Measurements from ENCODE around the gene CAPNS1.
"Not testable (repeated sequence)": the region's sequence is repeated elsewhere in the genome, so short reads cannot be mapped to it uniquely, and the experiment has no call there.

The CAPNS1 gene

GRCh38 chr19:36114721-36115452, 25.0 kb upstream of the CAPNS1 start, which contains the start of gene POLR2I:
TSS of gene POLR2I (minus strand) at chr19:36114875. CDS start at chr19:36114856, 19 bp downstream.
- peak; percentile 99 for DNase-seq

DNA sequence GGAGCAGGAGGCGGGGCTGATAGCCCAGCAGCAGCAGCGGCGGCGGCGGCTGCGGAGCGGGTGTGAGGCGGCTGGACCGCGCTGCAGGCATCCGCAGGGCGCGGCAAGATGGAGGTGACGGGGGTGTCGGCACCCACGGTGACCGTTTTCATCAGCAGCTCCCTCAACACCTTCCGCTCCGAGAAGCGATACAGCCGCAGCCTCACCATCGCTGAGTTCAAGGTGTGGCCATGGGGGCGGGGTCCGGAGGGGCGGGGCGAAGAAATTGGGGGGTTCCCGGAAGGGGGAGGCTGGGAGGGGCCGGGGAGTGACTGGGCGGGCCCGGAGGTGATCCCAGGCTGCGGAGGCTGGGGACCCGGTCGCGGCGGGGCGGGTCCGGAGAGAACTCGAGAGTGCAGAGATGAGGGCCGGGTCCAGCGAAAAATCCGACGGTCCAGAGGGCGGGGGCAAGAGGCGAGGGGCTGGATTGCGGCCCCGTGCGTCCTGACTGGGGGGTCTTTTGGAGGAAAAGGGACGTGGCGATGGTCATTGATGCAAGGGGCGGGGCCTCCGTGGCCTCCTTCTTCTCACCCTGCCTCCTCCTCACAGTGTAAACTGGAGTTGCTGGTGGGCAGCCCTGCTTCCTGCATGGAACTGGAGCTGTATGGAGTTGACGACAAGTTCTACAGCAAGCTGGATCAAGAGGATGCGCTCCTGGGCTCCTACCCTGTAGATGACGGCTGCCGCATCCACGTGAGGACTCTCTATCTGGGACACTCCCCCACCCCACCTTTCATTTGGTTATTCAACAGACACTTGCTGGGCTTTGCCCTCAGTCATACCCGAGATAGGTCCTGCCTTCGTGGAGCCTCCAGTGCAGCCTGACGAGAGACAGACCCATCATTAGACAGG, 24.2 kb upstream of the CAPNS1 start, which contains the start of gene TBCB:
Gene TBCB (plus strand): TSS at position 16 of the 891 bp plus-strand sequence. CDS start 93 bp downstream, at position 109.
- peak; percentile 96 for DNase-seq

DNA sequence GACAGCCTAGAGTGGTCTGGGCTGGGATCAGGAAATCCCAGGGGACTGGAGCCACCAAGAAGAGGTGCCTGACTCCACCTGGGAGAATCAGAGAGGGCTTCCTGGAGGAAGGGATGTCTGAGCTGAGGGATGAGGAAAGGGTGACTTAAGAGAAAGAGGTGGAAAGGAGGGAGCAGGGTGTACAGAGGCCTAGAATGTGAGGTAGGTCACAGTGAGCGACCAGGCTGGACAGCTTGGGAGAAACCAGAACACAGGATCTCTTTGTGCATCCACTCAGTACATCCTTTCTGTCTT, 23.6 kb upstream of the CAPNS1 start:
- DNase-seq: no peak

GRCh38 chr19:36120092-36120983, 19.5 kb upstream of the CAPNS1 start:
- DNase-seq: no peak

DNA sequence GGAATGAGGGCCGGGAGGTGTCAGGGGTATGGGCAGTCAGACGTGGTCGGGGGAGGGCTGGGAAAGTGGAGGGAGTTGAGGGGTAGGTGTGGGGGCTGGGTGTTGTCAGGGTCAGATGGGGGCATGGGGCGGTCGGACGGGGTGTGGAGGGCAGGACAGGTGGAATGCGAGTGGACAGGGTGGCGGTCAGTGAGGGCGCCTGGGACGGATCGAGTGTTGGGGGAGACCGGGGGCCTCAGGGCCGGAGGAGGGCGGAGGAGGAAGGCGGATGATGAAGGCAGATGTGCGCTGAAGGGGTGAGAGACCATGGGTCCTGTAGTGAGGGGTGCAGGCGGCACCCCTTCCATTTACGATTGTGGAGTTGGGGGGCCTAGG, 18.9 kb upstream of the CAPNS1 start:
- no peak for DNase-seq

DNA sequence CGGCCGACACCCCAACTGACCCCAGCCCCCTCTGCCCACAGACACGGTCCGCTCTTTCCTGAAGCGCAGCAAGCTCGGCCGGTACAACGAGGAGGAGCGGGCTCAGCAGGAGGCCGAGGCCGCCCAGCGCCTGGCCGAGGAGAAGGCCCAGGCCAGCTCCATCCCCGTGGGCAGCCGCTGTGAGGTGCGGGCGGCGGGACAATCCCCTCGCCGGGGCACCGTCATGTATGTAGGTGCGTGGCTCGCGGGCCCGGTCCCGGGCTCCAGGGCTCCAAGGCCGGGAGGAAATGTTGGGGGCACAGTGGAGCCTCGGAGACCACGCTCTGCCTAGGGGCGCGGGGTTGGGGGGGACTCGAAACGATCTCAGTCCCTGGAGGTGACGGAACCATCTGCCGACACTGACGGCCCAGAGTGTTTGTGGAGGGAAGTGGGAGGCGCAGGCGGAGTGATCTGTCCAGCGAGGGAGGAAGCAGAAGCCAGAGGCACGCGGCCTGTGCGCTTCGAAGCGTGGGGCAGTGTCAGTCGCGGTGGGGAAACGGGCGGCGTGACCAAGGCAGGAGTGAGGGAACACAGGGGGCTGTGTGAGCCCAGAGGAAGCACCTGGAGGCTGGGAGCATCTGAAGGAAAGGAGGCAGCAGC, 18.3 kb upstream of the CAPNS1 start:
- DNase-seq: no peak

DNA sequence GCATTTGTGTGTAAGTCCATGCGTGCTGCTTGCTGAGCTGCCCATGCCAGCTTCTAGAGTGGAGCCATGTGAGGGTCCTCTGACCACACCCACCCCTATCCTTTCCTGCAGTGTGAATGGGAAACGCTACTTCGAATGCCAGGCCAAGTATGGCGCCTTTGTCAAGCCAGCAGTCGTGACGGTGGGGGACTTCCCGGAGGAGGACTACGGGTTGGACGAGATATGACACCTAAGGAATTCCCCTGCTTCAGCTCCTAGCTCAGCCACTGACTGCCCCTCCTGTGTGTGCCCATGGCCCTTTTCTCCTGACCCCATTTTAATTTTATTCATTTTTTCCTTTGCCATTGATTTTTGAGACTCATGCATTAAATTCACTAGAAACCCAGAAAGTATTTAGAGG, 14.3 kb upstream of the CAPNS1 start:
- no peak for DNase-seq

- no peak for DNase-seq
These were observed 11.5 kb upstream of the CAPNS1 start for GRCh38 chr19:36128392-36128736.

- DNase-seq: not testable (repeated sequence)
These were observed 8.6 kb upstream of the CAPNS1 start for GRCh38 chr19:36131221-36131620.

DNA sequence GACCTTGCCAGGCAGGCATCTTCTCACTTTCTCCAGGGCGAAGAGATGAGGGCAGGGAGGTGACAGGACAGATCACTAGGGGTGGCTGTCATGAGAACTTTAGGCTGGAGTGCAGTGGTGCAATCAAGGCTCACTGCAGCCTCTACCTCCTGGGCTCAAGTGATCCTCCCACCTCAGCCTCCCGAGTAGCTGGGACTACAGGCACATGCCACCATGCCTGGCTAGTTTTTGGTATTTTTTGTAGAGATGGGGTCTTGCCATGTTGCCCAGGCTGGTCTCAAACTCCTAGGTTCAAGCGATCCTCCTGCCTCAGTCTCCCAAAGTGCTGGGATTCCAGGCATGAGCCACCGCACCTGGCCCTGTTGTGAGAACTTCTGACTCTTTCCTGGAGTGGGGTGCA, 5.0 kb upstream of the CAPNS1 start:
- not testable (repeated sequence) for DNase-seq

DNA sequence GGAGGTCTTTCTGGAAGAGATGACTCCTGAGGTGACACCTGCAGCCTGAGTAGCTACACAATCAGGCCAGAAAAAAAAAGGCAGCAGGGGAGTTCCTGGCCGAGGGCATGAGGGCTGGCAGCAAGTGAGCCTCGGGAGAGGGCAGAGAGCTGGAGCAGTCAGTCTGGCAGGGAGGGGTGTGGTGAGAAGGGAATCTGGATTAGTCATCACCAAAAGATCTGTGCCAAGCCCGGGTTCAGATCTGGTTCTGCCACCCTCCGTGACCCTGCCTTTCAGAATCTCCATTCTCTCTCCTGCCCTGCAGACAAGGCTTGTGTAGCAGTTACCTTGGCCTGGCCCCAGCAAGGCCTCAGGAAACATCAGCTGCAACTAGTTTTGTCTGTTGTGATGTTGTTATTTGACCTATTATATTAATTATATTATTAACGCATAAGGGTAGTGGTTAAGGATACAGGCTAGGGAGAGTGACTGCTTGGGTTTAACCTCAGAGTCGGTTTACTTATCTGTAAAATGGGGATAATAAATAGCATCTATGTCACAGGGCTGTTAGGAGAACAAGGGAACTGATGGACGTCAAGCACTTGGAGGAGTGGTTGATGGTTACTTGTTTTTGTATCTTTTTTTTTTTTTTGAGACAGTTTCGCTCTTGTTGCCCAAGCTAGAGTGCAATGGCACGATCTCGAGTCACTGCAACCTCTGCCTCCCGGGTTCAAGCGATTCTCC, 2.7 kb upstream of the CAPNS1 start:
- DNase-seq: peak; percentile 18

GRCh38 chr19:36139120-36139472, 770 bp upstream of the CAPNS1 start:
- no peak for DNase-seq

DNA sequence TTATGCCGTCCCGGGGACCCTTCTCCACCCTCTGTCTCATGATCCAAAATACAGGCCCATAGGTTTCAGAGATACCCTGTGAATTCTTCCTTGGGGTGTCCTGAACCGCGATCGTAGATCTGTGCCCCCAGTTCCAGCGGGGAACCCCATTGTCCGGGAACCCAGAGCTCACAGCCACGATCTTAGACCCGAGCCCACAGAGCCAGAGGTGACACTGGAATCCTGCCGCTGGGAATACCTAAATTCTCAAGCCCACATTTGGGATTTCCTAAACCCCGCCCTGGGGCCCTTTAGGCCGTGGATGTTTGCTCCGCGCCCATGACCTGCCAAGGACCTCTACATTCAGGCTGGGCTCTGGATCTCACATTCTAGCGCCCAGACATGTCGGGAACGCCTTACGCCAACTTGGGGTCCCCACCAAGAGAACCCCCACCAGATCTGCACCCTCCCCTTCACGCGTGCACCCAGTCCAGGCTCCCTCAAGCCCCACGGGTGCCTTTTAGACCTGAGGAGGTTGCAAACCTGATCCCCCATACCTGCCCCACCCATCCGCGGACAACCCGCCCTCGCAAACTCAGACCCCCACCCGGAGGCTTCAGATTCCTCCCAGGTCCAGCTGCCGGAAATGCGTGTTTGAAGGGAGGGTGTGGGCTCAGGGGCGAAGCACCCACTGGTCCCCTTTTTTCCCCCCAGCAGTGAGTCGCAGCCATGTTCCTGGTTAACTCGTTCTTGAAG, 605 bp downstream of the CAPNS1 start:
- peak; percentile 38 for DNase-seq

GRCh38 chr19:36141039-36141927, 1.4 kb downstream of the CAPNS1 start:
- peak; percentile 83 for DNase-seq

DNA sequence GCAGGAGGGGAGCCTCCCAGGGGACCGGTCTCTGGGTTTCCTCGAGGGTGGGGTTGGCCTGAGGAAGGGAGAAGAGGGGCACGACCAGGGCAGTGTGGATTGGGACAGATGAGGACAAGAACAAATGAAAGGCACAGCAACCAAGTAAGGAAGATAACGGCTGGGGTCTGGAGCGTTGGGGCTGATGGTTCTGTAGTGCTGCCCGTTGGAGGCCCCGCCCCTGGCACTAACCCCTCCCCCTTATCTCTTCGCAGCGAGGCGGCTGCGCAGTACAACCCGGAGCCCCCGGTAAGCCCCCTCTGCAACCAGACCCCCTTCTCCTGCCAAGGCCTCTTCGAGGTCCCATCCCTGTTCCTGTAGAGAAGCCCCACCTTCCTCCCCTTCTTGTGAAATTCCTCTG, 2.2 kb downstream of the CAPNS1 start:
- DNase-seq: no peak

GRCh38 chr19:36142496-36142895, 2.6 kb downstream of the CAPNS1 start:
- no peak for DNase-seq

GRCh38 chr19:36144624-36145023, 4.8 kb downstream of the CAPNS1 start:
- DNase-seq: no peak

GRCh38 chr19:36149673-36150406, 10.0 kb downstream of the CAPNS1 start:
- no peak for DNase-seq

- DNase-seq: no peak
These were observed 10.7 kb downstream of the CAPNS1 start for GRCh38 chr19:36150586-36150985.
